HepG2 (cell line): ENCODE measurements around the gene EFNA2. TPM values are rescaled to one million over a fixed set of nuclear protein-coding genes. Genes with fewer than 3 reads are reported as not detected.
A peak's percentile ranks its signal among the peaks of the same experiment; 100 is the strongest.

ENCODE experiments used
- ATF1 ChIP-seq: IDR thresholded peaks from 2 replicates; pipeline ENCODE4 v1.6.1; 2016; ENCODE audit warnings: mild to moderate bottlenecking, control low read depth
- ATM ChIP-seq: fragments of 450-650 bp; IDR thresholded peaks from 2 replicates; pipeline ENCODE4 v1.7.1; 2017; ENCODE audit warnings: mild to moderate bottlenecking, borderline replicate concordance
- CBX2 ChIP-seq, 2 experiments: fragments of 200-600 bp in 1 of 2; sonication (generic); formaldehyde crosslinking in 1 of 2; IDR thresholded peaks; 2 replicates each; pipeline versions ENCODE4 v1.7.0 to v1.8.1; 2018 to 2022; ENCODE audit warnings: low read depth in 2 of 2, low read length in 1 of 2, mild to moderate bottlenecking in 1 of 2, missing genetic modification reagents in 1 of 2
- CHD4 ChIP-seq: fragments of 200-600 bp; sonication (generic); IDR thresholded peaks from 2 replicates; pipeline ENCODE4 v1.7.0; 2017; ENCODE audit warnings: mild to moderate bottlenecking, low read length, borderline replicate concordance
- KAT7 ChIP-seq: IDR thresholded peaks from 2 replicates; pipeline ENCODE4 v1.6.1; 2018; ENCODE audit warnings: borderline replicate concordance, missing compliant biosample characterization
- MAZ ChIP-seq, 2 experiments: sonication (generic) in 1 of 2; formaldehyde crosslinking in 1 of 2; IDR thresholded peaks; 2 replicates each; pipeline versions ENCODE4 v1.5.0 to v1.6.1; 2012 to 2020; ENCODE audit warnings: low read depth in 2 of 2, mild to moderate bottlenecking in 2 of 2, borderline replicate concordance in 1 of 2, improper control_type of control experiment in 1 of 2, low read length in 1 of 2, missing genetic modification reagents in 1 of 2, moderate library complexity in 1 of 2
- RAD21 ChIP-seq: fragments of 450-650 bp; formaldehyde crosslinking; IDR thresholded peaks from 2 replicates; pipeline ENCODE4 v1.5.0; 2020; ENCODE audit warnings: mild to moderate bottlenecking
- RBAK ChIP-seq: sonication (generic); formaldehyde crosslinking; IDR thresholded peaks from 2 replicates; pipeline ENCODE4 v1.5.1; 2020; ENCODE audit warnings: mild to moderate bottlenecking, missing genetic modification reagents
- RXRB ChIP-seq: IDR thresholded peaks from 2 replicates; pipeline ENCODE4 v1.6.1; 2016; ENCODE audit warnings: borderline replicate concordance, missing genetic modification reagents, missing compliant biosample characterization
- SOX5 ChIP-seq: IDR thresholded peaks from 2 replicates; pipeline ENCODE4 v1.6.1; 2016; ENCODE audit warnings: borderline replicate concordance
- TMF1 ChIP-seq: sonication (generic); formaldehyde crosslinking; IDR thresholded peaks from 2 replicates; pipeline ENCODE4 v1.8.1; 2022; ENCODE audit warnings: low read depth, missing genetic modification reagents
- ZFX ChIP-seq: sonication (generic); formaldehyde crosslinking; IDR thresholded peaks from 2 replicates; pipeline ENCODE4 v1.4.0; 2020; ENCODE audit warnings: mild to moderate bottlenecking, low read depth, missing genetic modification reagents, moderate library complexity
- ZNF205 ChIP-seq: IDR thresholded peaks from 2 replicates; pipeline ENCODE4 v1.6.1; 2018; ENCODE audit warnings: missing biosample characterization, missing genetic modification reagents
- ZNF337 ChIP-seq: sonication (generic); formaldehyde crosslinking; IDR thresholded peaks from 2 replicates; pipeline ENCODE4 v1.5.1; 2020; ENCODE audit warnings: missing genetic modification reagents, low read depth, mild to moderate bottlenecking, borderline replicate concordance
- ZNF720 ChIP-seq: sonication (generic); formaldehyde crosslinking; IDR thresholded peaks from 2 replicates; pipeline ENCODE4 v1.4.0; 2020; ENCODE audit warnings: missing genetic modification reagents
- ZNF776 ChIP-seq: sonication (generic); formaldehyde crosslinking; IDR thresholded peaks from 2 replicates; pipeline ENCODE4 v1.4.0; 2020; ENCODE audit warnings: mild to moderate bottlenecking, missing genetic modification reagents
- polyA plus RNA-seq, 8 experiments: library from polyadenylated mRNA; depleted of rRNA in 3 of 8; stranded (reverse) in 7 of 8; unstranded in 1 of 8; fragments of >200 nt; fragmentation: Illumina TruSeq in 4 of 8; extraction: Trizol in 4 of 8; gene quantifications; 2 replicates each; pipeline versions ENCODE4 v1.2.1 to v1.2.3, GENCODE V29; 2011 to 2016; ENCODE audit warnings: low read depth in 4 of 8, missing spikeins in 1 of 8, mixed read lengths in 1 of 8; ENCODE audit not compliant: insufficient read depth in 1 of 8
- total RNA-seq, 5 experiments: library from RNA; depleted of rRNA; stranded (reverse); fragments of >200 nt; fragmentation: Illumina TruSeq; extraction: Trizol; gene quantifications; 2 replicates each; pipeline ENCODE4 v1.2.3, GENCODE V29; 2016; ENCODE audit warnings: low read depth in 1 of 5
- TF ChIP-seq, protein P1 (sequence below): sonication (generic); formaldehyde crosslinking; IDR thresholded peaks from 2 replicates; pipeline ENCODE4 v1.9.0; 2022; ENCODE audit warnings: missing genetic modification reagents, mild to moderate bottlenecking, borderline replicate concordance
- TF ChIP-seq, protein P2 (sequence below): sonication (generic); formaldehyde crosslinking; IDR thresholded peaks from 2 replicates; pipeline ENCODE4 v1.4.0; 2020; ENCODE audit warnings: missing genetic modification reagents
- TF ChIP-seq, protein P3 (sequence below): sonication (generic); formaldehyde crosslinking; IDR thresholded peaks from 2 replicates; pipeline ENCODE4 v1.5.0; 2020; ENCODE audit warnings: missing genetic modification reagents, mild to moderate bottlenecking, borderline replicate concordance
- TF ChIP-seq, protein P4 (sequence below): sonication (generic); formaldehyde crosslinking; IDR thresholded peaks from 2 replicates; pipeline ENCODE4 v1.4.0; 2020; ENCODE audit warnings: missing genetic modification reagents
- TF ChIP-seq, protein P5 (sequence below): sonication (generic); formaldehyde crosslinking; IDR thresholded peaks from 2 replicates; pipeline ENCODE4 v1.8.1; 2023; ENCODE audit warnings: mild to moderate bottlenecking, inconsistent platforms, moderate library complexity, missing genetic modification reagents, borderline replicate concordance

Gene EFNA2
- total and polyA plus RNA-seq, 2 of the 13 experiments (the other 11 are each of a cell fraction or from before 2014, with no cell fraction given), result 6.0 to 9.9 TPM

DNA sequence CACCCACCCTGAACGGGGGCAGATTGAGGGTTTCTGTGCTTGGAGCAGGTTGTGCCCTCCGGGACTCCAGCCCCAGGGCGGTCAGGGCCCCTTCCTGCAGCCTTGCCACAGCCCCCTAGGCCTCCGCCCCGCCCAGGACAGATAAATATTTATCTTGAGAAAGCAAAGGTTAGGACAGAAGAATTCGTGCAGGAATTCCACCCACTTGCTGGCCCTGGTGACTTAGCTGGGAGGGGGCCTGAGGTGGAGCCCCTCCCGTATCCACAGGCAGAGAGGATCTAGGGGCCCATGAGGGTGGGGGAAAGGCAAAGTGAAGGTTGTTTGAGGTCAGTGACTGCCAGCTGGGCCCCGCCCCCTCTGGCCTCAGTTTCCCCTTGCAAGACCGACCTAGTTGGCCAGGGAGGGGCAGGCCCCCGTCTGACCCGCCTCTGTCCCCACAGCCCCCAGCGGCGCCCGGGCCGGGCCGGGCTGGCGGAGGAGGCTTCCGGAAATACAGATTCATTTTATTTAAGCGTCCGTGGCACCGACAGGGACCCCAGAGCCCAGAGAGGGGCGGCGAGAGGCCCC lies 32.1 kb upstream of the EFNA2 start (continued):
- TF ChIP-seq, protein P1, sequence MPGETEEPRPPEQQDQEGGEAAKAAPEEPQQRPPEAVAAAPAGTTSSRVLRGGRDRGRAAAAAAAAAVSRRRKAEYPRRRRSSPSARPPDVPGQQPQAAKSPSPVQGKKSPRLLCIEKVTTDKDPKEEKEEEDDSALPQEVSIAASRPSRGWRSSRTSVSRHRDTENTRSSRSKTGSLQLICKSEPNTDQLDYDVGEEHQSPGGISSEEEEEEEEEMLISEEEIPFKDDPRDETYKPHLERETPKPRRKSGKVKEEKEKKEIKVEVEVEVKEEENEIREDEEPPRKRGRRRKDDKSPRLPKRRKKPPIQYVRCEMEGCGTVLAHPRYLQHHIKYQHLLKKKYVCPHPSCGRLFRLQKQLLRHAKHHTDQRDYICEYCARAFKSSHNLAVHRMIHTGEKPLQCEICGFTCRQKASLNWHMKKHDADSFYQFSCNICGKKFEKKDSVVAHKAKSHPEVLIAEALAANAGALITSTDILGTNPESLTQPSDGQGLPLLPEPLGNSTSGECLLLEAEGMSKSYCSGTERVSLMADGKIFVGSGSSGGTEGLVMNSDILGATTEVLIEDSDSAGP (CRISPR knock-in tag), result 0 out of 2 replicates have a peak, but pooled peaks have one; percentile 5
- TF ChIP-seq SOX5 (peak; percentile 78), ZNF205 (CRISPR knock-in tag) (no peak), ATF1 (CRISPR knock-in tag) (no peak), ZNF337 (CRISPR knock-in tag) (no peak), ZFX (peak; percentile 57), ZNF720 (CRISPR knock-in tag) (no peak), RXRB (peak; percentile 90; the same call in 1 of the 2 replicates), ZNF776 (CRISPR knock-in tag) (no peak), ATM (no peak), MAZ (IDR thresholded peaks at IDR 0.05; ENCODE audit: borderline replicate concordance, low read depth, low read length) (peak; percentile 79), MAZ (CRISPR knock-in tag; IDR thresholded peaks at IDR 0.05; ENCODE audit: low read depth) (peak; percentile 83), TMF1 (no peak), CHD4 (no peak), CBX2 (IDR thresholded peaks at IDR 0.05; ENCODE audit: low read depth, low read length) (no peak), CBX2 (CRISPR knock-in tag; IDR thresholded peaks at IDR 0.05; ENCODE audit: low read depth) (no peak), RBAK (CRISPR knock-in tag) (no peak), RAD21 (no peak), KAT7 (no peak)
- TF ChIP-seq, protein P2, sequence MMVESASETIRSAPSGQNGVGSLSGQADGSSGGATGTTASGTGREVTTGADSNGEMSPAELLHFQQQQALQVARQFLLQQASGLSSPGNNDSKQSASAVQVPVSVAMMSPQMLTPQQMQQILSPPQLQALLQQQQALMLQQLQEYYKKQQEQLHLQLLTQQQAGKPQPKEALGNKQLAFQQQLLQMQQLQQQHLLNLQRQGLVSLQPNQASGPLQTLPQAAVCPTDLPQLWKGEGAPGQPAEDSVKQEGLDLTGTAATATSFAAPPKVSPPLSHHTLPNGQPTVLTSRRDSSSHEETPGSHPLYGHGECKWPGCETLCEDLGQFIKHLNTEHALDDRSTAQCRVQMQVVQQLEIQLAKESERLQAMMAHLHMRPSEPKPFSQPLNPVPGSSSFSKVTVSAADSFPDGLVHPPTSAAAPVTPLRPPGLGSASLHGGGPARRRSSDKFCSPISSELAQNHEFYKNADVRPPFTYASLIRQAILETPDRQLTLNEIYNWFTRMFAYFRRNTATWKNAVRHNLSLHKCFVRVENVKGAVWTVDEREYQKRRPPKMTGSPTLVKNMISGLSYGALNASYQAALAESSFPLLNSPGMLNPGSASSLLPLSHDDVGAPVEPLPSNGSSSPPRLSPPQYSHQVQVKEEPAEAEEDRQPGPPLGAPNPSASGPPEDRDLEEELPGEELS (CRISPR knock-in tag), result peak; percentile 61
- TF ChIP-seq, protein P3, sequence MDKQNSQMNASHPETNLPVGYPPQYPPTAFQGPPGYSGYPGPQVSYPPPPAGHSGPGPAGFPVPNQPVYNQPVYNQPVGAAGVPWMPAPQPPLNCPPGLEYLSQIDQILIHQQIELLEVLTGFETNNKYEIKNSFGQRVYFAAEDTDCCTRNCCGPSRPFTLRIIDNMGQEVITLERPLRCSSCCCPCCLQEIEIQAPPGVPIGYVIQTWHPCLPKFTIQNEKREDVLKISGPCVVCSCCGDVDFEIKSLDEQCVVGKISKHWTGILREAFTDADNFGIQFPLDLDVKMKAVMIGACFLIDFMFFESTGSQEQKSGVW, result no peak
- TF ChIP-seq, protein P4, sequence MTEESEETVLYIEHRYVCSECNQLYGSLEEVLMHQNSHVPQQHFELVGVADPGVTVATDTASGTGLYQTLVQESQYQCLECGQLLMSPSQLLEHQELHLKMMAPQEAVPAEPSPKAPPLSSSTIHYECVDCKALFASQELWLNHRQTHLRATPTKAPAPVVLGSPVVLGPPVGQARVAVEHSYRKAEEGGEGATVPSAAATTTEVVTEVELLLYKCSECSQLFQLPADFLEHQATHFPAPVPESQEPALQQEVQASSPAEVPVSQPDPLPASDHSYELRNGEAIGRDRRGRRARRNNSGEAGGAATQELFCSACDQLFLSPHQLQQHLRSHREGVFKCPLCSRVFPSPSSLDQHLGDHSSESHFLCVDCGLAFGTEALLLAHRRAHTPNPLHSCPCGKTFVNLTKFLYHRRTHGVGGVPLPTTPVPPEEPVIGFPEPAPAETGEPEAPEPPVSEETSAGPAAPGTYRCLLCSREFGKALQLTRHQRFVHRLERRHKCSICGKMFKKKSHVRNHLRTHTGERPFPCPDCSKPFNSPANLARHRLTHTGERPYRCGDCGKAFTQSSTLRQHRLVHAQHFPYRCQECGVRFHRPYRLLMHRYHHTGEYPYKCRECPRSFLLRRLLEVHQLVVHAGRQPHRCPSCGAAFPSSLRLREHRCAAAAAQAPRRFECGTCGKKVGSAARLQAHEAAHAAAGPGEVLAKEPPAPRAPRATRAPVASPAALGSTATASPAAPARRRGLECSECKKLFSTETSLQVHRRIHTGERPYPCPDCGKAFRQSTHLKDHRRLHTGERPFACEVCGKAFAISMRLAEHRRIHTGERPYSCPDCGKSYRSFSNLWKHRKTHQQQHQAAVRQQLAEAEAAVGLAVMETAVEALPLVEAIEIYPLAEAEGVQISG, result peak; percentile 38; the same call in 1 of the 2 replicates
- TF ChIP-seq, protein P5, sequence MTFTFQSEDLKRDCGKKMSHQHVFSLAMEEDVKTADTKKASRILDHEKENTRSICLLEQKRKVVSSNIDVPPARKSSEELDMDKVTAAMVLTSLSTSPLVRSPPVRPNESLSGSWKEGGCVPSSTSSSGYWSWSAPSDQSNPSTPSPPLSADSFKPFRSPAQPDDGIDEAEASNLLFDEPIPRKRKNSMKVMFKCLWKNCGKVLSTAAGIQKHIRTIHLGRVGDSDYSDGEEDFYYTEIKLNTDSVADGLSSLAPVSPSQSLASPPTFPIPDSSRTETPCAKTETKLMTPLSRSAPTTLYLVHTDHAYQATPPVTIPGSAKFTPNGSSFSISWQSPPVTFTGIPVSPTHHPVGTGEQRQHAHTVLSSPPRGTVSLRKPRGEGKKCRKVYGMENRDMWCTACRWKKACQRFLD (CRISPR knock-in tag), result no peak
